Measurements from ENCODE around the gene REEP6.

Gene REEP6

DNA sequence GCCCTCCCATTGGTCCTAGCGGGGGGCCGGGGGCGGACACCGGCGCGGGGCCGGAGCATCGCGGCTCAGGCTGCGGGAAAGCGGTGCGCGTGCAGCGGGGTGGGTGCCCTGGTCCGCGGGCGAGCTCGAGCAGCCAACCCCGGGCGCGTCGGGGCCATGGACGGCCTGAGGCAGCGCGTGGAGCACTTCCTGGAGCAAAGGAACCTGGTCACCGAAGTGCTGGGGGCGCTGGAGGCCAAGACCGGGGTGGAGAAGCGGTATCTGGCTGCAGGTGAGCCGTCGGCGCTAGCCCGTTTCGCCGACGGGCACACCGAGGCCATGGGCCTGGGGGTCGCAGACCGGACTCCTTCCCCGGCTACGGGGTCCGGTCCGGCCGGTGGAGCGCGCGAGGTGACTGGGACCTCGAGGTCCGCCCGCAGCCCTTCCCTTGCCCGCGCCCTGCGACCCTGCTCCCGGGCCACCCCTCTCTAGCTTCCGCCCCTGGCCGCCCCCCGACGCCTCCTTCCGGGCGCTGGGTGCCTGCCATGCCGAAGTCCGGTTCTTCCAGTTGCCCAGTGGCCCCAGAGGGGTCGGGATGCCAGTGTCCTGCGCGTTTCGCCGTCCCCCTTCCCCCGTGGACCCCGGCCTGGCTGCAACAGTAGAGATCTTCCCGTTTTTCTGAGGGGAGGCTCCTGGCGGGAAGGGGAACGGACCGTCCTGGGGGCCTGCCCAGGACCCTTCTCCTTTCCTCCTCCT is at the start of gene REEP6:
REEP6 (plus strand) TSS at position 68 of the 735 bp plus-strand sequence; CDS start at position 157, 89 bp downstream.
- no peak for DNase-seq (ENCODE audit: low spot score)

DNA sequence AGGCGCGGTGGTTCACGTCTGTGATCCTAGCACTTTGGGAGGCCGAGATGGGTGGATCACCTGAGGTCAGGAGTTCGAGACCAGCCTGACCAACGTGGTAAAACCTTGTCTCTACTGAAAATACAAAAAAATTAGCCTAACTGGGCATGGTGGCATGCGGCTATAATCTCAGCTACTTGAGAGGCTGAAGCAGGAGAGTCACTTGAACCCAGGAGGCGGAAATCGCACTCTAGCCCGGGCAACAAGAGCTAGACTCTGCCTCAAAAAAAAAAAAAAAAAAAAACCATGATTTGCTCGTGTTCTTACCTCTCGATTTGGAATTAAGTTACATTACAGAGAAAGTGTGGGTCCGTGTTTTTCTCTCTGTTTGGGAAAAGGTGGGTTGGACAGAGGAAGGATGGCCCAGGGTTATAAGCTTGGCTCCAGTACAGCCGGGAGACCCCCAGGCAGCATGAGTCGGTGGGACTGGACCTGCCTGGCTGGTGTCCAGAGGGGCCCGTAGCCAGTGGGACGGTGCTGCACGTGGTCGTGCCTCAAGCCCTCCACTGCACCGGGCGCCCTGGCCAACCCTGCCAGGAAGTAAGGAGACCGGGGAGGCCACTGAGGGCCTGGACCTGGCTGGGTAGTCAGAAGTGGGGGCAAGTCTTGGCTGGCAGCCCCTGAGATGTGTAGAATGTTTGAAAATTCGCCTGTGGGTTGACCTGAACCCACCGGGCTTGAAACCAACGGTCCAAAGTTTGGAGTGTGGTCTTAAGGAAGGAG is 49.1 kb upstream of the REEP6 start:
- DNase-seq (ENCODE audit: low spot score) = no peak

DNA sequence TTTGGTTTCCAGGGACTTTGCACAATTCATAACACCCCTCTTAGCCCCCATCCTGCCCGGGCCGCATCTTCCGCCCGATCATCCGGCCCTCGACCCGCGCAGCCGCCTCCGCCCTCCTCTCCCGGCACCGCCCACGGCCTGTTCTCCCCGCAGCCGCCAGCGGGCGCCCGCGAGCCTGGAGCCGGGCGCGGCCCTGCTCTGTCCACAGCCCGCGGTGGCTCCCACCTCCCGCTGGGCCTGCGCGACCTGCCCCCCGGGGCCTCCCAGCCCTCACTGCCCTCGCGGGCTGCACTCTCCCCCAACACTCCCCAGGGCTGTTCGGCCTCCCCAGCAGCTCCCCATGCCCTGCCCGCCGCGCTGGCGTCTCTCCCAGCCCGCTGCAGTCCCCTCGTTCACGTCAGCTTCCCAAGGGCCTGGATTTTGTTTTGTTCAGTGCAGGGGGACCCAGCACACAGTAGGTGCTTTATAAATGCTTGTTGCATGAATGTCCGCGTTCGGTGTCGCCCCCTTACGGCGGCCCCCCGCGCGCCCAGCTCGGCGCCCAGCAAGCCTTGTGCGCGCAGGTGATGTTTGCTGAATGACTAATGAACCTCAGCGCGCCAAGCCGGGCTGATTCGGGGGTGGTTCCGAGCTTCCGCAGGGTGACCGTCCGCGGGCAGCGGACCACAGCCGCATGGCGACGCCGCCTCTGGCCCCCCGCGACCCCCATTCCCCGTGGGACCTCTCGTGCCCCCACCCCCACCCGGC is 45.6 kb upstream of the REEP6 start:
- DNase-seq (ENCODE audit: low spot score) = peak; percentile 82

DNA sequence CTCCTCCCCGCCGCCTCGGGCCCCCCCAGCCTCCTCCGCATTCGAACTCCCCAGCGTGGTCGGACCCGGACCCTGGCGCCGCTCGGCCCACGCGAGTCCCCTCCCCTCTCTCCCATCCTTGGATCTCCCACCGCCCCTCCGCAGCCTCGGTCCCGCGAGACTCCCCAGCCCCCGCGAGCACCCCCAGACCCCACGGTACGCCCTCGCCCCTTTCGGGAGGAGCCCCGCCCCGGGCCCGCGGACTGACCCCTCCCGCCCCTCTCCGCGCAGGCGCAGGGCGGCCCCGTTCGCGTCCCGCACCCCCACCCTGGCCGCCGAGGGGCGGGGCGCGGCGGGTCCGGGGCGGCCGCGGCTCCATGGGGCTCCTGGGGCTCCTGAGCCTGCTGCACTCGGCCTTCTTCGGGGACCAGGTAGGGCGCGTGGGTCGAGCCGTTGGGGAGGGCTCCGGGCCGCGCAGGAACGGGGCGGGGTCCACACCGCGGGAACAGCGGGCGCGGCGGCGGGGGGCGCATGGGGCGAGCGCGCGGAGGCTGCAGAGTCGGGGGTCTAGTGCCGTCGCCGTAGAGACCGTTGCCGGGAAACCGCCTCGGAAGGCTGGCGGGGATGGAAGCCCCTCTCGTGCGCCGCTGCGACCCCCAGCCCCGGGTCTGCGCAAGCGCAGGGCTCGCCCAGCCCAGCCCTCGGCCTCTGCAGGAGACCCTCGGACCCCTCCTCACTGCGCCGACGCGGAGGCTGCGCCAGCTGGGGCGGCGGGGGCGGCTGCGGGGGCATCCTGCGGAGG is 44.9 kb upstream of the REEP6 start:
- DNase-seq (ENCODE audit: low spot score) = no peak

DNA sequence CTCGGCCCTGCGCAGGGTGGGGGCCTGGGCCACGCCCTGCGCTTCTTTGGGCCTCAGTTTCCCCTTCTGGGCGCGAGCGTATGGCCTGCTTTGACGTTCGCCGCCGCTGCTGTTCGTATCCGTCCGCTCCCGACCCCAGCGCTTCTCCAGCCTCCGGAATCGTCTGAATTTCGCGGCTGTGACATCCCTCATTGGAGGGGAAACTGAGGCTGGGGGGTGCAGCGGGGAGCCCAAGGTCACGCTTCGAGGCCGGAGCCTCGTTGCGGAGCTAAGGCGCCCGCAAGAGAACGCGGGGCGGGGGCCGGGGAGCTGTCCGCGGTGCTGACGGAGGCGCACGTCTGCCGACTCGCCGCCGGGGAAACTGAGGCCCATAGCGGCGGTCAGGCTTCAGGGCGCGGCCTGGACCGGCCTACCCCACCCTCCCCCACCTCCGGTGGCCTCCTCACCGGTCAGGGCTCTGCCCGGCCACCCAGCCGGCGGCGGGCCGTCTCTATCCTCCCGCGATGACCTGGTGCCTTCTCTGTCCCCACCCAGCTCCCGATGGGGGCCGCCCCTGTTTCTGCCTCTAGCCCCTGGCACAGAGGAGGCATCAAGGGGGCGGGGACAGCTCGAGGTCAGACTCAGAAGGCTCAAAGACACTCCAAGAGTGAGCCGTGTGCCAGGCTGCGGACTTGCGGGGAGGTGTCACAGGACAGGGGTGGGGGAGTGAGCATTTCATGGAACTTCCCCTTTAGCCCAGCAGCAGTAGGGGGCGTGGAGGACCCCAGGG is 44.1 kb upstream of the REEP6 start:
- peak; percentile 50 for DNase-seq (ENCODE audit: low spot score)

DNA sequence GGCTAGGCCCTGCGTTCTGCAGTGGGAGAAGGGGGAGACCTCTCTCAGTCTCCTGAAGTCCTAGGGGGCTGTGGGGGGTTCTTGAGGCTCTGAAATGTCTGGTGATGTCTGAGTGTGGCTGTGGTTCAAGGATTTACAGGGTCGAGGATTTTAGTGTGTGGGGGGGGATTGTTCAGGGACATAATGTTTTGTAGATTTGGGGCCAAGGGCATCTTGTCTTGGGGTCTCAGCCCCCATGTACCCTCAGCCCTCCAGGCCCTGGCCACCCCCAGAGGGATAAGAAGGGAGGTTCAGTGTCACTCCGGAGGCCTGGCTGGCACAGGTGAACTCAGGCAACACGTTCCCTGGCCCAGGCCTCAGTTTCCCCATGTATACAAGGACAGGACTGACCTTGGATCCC is 43.5 kb upstream of the REEP6 start:
- DNase-seq (ENCODE audit: low spot score) = no peak

DNA sequence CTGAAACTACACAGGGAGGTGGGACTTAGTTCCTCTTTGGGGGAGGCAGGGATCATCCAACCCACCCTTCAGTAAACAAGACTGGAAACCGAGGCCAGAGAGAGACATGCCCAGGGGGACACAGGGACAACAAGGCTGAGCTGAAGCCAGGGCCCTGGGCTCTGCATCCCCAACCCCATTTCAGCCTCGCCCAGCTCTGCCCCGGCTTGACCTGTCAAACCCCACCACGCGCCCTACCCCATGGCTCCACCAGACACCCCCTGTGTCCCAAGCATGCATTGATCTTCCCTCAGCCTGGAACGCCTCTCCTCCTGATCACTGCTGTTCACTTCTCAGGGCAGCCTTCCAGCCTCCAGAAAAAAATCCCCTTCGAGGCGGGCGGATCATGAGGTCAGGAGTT is 43.0 kb upstream of the REEP6 start:
- no peak for DNase-seq (ENCODE audit: low spot score)

DNA sequence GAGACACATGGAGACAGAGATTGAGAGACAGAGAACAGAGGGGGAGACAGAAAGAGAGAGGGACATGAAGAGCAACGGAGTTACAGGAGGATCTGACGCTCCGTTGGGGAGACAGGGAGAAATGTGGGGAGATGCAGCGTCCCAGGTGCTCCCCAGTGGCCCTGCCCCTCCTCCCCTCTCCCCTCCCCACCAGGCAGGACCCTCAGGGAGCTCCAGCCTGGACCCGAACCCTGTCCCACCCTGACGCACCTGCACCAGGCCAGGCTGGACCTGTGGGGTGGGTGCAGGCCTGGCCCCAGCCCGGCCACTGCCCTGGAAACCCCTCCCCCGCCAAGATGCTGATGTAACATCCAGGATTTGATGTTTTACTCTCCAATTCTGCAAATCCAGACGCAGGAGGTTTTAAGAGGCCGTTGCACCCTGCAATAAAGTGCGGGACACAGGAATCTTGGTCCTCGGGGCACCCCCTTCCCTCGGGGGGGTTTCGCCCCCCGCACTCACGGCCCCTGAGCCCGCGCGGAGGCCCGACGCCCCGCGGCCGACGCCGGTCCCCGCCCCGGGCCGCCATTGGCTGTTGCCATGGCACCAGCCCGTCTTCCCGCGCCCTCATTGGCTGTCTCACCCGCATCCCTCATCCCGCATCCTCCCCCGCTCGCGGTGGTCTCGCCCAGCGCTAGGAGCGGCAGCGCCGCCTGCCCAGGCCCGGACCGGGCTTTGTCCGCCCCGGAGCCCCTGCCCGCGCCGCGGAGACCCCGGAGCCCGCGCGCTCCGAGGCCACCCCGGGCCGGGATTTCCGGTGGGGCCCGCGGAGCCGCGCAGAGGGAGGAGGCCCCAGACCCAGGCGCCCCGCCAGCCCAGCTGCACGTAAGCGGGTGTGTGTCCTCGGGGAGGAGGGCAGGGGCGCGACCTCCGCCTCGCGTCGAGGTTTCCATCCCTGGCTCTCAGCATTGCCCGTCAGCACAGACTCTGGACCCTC is 41.2 kb upstream of the REEP6 start, which contains the start of gene APC2:
APC2 (plus strand) TSS at position 655 of the 976 bp plus-strand sequence. CDS start 2,881 bp downstream, outside the sequence.
- peak; percentile 66 for DNase-seq (ENCODE audit: low spot score)

DNA sequence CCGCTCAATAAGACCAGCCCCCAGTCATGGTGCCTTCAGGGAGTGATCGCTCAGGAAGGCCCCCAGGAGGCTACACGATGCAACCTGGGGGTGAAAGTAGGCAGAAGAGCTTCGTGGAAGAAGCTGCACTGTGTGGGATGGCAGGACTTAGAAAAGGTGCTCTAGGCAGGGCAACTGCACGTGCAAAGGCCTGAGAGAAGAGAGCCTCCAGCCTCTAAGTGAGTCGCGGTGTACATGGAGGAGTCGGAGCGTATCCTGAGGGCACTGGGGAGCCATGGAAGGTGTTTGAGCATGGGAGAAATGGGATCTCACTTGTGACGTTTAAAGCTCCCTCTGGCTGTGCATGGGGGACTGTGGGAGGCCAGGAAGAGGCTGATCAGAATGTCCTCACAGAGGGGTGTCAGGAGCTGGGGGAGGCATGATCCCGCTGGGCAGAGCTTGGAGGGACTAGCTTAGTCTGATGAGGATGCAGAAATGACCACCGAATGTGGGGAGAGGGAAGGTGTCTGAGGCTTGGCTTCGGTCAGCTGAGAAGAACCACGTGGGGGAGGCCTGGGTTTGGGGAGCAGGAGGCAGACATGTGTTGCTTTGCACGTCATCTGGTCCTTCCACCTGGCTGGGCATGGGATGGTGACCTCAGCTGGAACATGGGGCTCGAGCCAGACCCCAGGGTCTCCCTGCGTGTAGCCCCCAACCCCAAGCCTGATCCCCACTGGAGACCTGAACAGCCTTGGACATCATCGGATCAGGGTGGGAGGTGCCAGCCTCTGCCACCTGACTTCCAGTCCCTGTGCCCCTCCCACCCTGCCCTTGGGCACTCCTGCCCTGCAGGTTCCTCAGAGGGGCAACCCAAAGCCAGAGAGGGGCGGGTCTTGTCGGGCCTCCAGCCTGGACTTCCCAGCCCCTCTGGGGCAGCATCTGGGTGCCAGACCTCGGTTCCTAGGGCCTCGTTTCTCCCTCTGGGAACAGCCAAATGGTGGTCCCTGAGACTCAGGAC is 39.9 kb upstream of the REEP6 start:
- DNase-seq (ENCODE audit: low spot score) = peak; percentile 50

DNA sequence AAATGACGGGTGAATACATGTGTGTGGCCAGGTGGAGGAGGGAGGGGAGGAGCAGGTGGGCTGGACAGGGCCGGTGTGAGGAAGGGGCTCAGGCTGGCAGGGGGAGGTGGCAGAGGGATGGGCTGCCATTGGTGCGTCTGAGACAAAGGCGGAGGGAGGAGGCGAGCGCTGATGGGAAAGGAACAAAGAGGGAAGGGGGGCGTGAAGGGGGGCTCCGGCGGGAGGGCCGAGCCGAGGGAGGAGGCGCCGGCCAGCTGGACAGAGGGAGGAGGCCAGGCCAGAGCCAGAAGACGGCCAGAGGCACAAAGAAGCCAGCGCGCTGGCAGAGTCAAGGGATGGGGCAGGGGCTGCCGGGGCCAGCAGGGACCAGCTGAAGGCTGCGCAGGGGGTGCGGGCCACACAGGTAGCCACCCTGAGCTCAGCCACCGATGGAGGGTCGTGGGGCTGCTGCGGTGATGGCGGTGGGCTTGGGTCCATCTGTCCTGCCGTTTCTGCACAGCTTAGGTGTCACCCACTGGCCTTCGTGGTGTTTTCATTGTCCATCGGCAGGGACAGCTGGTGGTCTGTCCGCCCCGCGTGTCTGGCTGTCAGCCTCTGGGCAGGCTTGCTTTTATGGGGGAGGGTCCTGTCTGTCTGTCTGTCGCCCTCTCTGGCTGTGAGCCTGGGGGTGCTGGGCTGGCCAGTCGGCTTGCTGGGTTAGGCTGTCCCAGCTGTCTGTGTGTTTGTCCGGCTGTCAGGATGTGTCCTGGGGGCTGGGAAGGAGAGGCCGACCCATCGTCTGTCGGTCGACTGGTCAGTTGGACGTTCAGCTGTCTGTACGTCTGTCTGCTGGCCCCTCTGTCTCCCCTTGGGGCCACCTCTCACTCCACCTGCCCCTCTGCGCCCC is 38.8 kb upstream of the REEP6 start:
- no peak for DNase-seq (ENCODE audit: low spot score)

DNA sequence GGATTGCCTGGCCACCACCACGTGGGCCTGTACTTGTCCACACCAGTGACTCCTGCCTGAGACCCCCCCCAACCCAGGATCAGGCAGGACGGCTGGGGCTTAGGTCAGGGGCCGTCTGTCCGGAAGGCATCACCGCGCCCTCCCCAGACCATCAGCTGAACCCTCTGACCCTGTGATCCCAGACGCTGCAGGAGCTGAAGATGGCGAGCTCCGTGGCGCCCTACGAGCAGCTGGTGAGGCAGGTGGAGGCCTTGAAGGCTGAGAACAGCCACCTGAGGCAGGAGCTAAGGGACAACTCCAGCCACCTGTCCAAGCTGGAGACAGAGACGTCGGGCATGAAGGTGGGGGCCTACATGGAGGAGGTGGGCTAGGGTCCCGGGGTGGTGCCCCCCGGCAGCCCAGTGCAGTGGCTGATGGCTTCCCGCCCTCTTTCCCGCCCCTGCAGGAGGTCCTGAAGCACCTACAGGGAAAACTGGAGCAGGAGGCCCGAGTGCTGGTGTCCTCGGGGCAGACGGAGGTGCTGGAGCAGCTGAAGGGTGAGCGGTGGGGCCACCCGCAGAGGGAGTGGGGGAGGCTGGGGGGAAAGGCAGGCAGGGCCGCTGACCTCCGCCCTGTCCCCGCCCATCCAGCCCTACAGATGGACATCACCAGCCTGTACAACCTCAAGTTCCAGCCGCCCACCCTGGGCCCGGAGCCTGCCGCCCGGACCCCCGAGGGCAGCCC is 38.0 kb upstream of the REEP6 start:
- DNase-seq (ENCODE audit: low spot score) = no peak

DNA sequence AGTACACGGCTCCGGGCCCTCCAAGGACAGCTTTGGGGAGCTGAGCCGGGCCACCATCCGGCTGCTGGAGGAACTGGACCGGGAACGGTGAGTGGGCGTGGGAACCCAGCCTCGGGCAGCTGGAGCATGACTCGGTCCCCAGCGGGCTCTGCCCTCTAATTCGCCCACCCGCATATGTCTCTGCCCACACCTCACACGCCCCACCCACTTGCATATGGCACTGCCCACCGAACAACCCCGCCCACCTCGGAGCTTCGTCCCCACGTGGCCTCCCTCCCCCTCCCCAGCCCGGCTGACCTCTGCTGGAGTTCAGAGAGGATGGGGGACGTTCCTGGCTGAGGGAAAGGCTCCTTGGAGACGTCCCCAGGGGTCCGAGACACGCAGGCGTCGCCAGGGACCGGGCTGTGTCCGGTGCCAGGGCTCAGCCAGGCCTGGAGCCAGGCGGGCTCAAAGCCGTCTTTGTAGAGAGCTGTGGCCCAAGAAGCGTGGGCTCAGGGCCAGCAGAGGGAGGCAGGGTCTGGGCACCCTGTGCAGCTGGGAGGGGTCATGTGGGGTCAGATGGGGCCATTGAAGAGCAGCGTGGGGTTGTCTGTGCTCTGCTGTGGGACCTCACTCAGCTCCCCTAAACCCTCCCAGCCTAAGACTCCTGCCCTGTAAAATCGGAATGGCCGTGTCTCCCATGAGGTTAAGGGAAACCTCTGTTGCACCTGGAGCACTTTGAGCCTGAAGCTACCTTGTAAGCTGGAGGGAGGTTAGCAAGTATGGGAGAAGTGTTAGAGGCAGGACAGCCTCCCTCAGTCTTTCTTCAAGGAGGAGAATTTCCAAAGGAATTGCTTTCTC is 37.2 kb upstream of the REEP6 start:
- peak; percentile 43 for DNase-seq (ENCODE audit: low spot score)

DNA sequence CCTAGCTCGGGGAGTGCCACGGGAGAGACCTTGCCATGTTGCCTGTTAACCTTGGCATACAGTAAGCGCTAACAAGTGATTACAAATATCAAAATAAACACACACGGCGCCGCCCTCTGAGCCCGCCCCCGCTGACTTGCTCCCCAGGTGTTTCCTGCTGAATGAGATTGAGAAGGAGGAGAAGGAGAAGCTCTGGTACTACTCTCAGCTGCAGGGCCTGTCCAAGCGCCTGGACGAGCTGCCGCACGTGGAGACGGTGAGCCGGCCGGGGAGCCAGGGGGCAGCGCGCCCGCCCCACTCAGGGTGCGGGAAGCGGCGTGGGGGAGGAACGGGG is 36.0 kb upstream of the REEP6 start:
- peak; percentile 88 for DNase-seq (ENCODE audit: low spot score)

DNA sequence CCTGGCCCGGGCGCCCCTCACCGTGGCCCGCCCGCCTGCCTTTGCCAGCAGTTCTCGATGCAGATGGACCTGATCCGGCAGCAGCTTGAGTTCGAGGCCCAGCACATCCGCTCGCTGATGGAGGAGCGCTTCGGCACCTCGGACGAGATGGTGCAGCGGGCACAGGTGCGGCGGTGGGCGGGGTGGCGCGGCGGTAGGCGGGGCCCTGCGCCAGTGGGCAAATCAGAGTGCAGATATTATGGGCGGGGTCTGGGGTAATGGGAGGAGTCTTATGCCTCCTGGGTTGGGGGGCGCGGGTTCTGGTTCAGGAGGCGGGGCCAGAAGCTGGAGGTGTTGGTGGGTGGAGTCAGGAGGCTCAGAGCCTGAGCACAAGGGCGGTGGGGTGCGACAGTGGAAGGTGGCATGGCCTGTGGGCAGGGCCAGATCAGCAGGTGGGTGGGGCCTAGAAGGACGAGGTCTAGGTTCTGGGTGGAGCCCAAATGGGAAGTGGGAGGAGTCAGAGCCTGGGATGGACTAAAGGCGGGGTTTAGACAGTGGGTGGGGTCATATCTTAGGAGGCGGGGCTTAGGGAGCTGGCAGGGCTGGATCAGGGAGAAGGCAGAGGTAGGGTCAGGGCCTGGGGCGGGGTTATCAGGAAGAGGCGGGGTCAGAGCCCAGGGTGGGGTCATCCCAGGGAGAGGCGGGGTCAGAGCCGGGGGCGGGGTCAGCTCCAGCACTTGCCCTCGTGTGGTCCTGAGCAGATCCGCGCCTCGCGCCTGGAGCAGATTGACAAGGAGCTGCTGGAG is 35.5 kb upstream of the REEP6 start:
- peak; percentile 98 for DNase-seq (ENCODE audit: low spot score)
